Thoracic aorta (tissue), 2 donors: Measurements from ENCODE around the gene COL2A1. TPM values are rescaled to one million over a fixed set of nuclear protein-coding genes. Genes with fewer than 3 reads are reported as not detected.
"Not testable (repeated sequence)": the region's sequence is repeated elsewhere in the genome, so short reads cannot be mapped to it uniquely, and the experiment has no call there.

ENCODE experiments used
- ATAC-seq: fragments of 150-250 bp; one replicate; pipeline ENCODE4 v1.8.0; 2017; ENCODE audit warnings: low read depth; ENCODE audit not compliant: insufficient number of reproducible peaks, low FRiP score
- DNase-seq: peaks from one replicate; pipeline ENCODE4 v3.0.0-alpha.2; 2020; ENCODE audit warnings: low spot score
- H3K27ac ChIP-seq, 2 donors: fragments of 200-600 bp; sonication (generic); 1 replicate in 1 of 2; 2 replicates in 1 of 2; pipeline ENCODE4 v1.5.1; 2016; ENCODE audit warnings: mild to moderate bottlenecking in 2 of 2, moderate library complexity in 2 of 2
- H3K27me3 ChIP-seq: fragments of 200-600 bp; sonication (generic); replicated peaks from 2 replicates; pipeline ENCODE4 v1.6.0; 2016; ENCODE audit warnings: mild to moderate bottlenecking; ENCODE audit not compliant: insufficient read depth
- H3K36me3 ChIP-seq: fragments of 200-600 bp; sonication (generic); one replicate; pipeline ENCODE4 v1.5.1; 2016
- H3K4me1 ChIP-seq, 2 donors: fragments of 200-600 bp; sonication (generic); 1 replicate in 1 of 2; 2 replicates in 1 of 2; pipeline versions ENCODE4 v1.5.1 to v1.6.0; 2016; ENCODE audit warnings: low read depth in 2 of 2, mild to moderate bottlenecking in 1 of 2; ENCODE audit not compliant: control insufficient read depth in 1 of 2
- H3K4me3 ChIP-seq: fragments of 200-600 bp; sonication (generic); 2 replicates; pipeline ENCODE4 v1.5.1; 2016; ENCODE audit warnings: mild to moderate bottlenecking
- H3K9me3 ChIP-seq: fragments of 200-600 bp; sonication (generic); 2 replicates; pipeline ENCODE4 v1.5.1; 2016
- CTCF ChIP-seq: fragments of 200-600 bp; sonication (generic); IDR thresholded peaks from one replicate; pipeline ENCODE4 v1.5.1; 2019; ENCODE audit warnings: antibody characterized with exemption
- total RNA-seq, 2 donors: library from RNA; depleted of rRNA; stranded (reverse); fragments of >200 nt; gene quantifications; one replicate each; pipeline versions ENCODE4 v1.1.0 to v1.2.3, GENCODE V29; 2016

The COL2A1 gene
- total RNA-seq, 2 donors from 2014 or later: 0.14 TPM; not detected in 1

GRCh38 chr12:47965581-47965980, 38.7 kb downstream of the COL2A1 start:
- no peak for ATAC-seq

GRCh38 chr12:47964106-47964728, 40.1 kb downstream of the COL2A1 start:
- H3K4me1 ChIP-seq: peaks cover 7 to 30% of the 10 kb centered on the region in 2 donors
- peak; percentile 19 for DNase-seq
- H3K27me3 ChIP-seq: no peaks in the 10 kb centered on the region
- no peak for ATAC-seq
- peak overlapping the region; percentile 99 for H3K4me3 ChIP-seq
- no peak for TF ChIP-seq CTCF
- H3K27ac ChIP-seq: peak overlapping the region in 1 of 2 donors; percentile 36
- no peaks in the 10 kb centered on the region for H3K9me3 ChIP-seq
- H3K36me3 ChIP-seq: peaks cover 4% of the 10 kb centered on the region

More at GRCh38 chr12:47965581-47965980, 38.7 kb downstream of the COL2A1 start:
- peaks cover 7 to 30% of the 10 kb centered on the region in 2 donors for H3K4me1 ChIP-seq
- H3K9me3 ChIP-seq: no peaks in the 10 kb centered on the region
- no peak for TF ChIP-seq CTCF
- no peak for DNase-seq
- H3K4me3 ChIP-seq: no peak overlapping the region
- peaks cover 4% of the 10 kb centered on the region for H3K36me3 ChIP-seq
- H3K27ac ChIP-seq: no peak overlapping the region
- H3K27me3 ChIP-seq: no peaks in the 10 kb centered on the region

- Histone ChIP-seq H3K9me3 (no peaks in the 10 kb centered on the region), H3K4me3 (peak within 1 kb of the TSS; percentile 99), H3K4me1 (peaks cover 7 to 30% of the 10 kb centered on the region in 2 donors), H3K27me3 (no peaks in the 10 kb centered on the region), H3K36me3 (peaks cover 4% of the 10 kb centered on the region), H3K27ac (peak within 1 kb of the TSS; percentile 52 to 54)
- ATAC-seq: peak; percentile 76
- TF ChIP-seq CTCF: peak; percentile 96
- DNase-seq: peak; percentile 49
Observed at GRCh38 chr12:47963340-47964040, 40.8 kb downstream of the COL2A1 start, which contains the start of gene TMEM106C. TSS of gene TMEM106C (plus strand) at chr12:47963596. CDS start at chr12:47964237, 641 bp downstream.

- Histone ChIP-seq H3K4me1 (peaks cover 7 to 23% of the 10 kb centered on the region in 2 donors), H3K27me3 (no peaks in the 10 kb centered on the region), H3K36me3 (peaks cover 4% of the 10 kb centered on the region), H3K27ac (no peak overlapping the region), H3K9me3 (no peaks in the 10 kb centered on the region), H3K4me3 (no peak overlapping the region)
- TF ChIP-seq CTCF: no peak
- ATAC-seq (no peak), DNase-seq (no peak)
Observed at GRCh38 chr12:47962198-47962597, 42.1 kb downstream of the COL2A1 start.

GRCh38 chr12:47957671-47958070, 46.6 kb downstream of the COL2A1 start:
- not testable (repeated sequence) for DNase-seq, ATAC-seq, H3K27ac ChIP-seq, H3K4me3 ChIP-seq, H3K4me1 ChIP-seq, H3K9me3 ChIP-seq, H3K27me3 ChIP-seq, H3K36me3 ChIP-seq
